Activated CD8-positive, alpha-beta T cell treated with anti-CD3 and anti-CD28 coated beads for 36 hours (primary cell): ENCODE measurements around the gene CHST11. TPM values are rescaled to one million over a fixed set of nuclear protein-coding genes. Genes with fewer than 3 reads are reported as not detected.

ENCODE experiments used
- ATAC-seq: fragments of 200-7000 bp; cut with Tn5 transposase; one replicate; pipeline ENCODE4 v1.10.0; 2021; ENCODE audit warnings: mild to moderate bottlenecking, moderate library complexity
- CTCF ChIA-PET: fragments of 350-600 bp; sonication (Branson Sonifier 250); formaldehyde crosslinking; loops from one replicate; lab custom pipeline; 2021; ENCODE audit warnings: antibody characterized with exemption; lab: Charles Lee
- POLR2A ChIA-PET: fragments of 350-600 bp; sonication (Branson Sonifier 250); formaldehyde crosslinking; loops from one replicate; lab custom pipeline; 2021; ENCODE audit warnings: antibody characterized with exemption; lab: Charles Lee
- DNase-seq: peaks from one replicate; pipeline ENCODE4 v3.0.0-alpha.2; 2020
- H3K27ac Mint-ChIP-seq: one replicate; pipeline ENCODE4 v1.8.0; 2021; ENCODE audit warnings: mild to moderate bottlenecking, mixed read lengths
- H3K27me3 Mint-ChIP-seq: one replicate; pipeline ENCODE4 v1.8.0; 2021; ENCODE audit warnings: mixed read lengths
- H3K36me3 Mint-ChIP-seq: one replicate; pipeline ENCODE4 v1.8.0; 2021; ENCODE audit warnings: low read depth, mixed read lengths
- H3K4me1 Mint-ChIP-seq: one replicate; pipeline ENCODE4 v1.8.0; 2021; ENCODE audit warnings: low read depth, mixed read lengths
- H3K4me3 Mint-ChIP-seq: one replicate; pipeline ENCODE4 v1.8.0; 2021; ENCODE audit warnings: mild to moderate bottlenecking, moderate library complexity, mixed read lengths
- H3K9me3 Mint-ChIP-seq: one replicate; pipeline ENCODE4 v1.8.0; 2021; ENCODE audit warnings: mixed read lengths
- intact Hi-C: fragments of 100-400 bp; cut with micrococcal nuclease; formaldehyde crosslinking; loops from one replicate; pipeline ENCODE4 v1.10.0; 2022
- total RNA-seq, 2 experiments: library from RNA; stranded (reverse); gene quantifications; one replicate each; pipeline ENCODE4 v1.2.3, GENCODE V29; 2021
- TF ChIP-seq, protein P1 (sequence below): fragments of 200-600 bp; IDR thresholded peaks from one replicate; pipeline ENCODE4 v1.8.0; 2022; ENCODE audit warnings: antibody characterized with exemption, mild to moderate bottlenecking

The CHST11 gene
- total RNA-seq, 2 experiments from 2014 or later: 30.9 to 33.9 TPM

DNA sequence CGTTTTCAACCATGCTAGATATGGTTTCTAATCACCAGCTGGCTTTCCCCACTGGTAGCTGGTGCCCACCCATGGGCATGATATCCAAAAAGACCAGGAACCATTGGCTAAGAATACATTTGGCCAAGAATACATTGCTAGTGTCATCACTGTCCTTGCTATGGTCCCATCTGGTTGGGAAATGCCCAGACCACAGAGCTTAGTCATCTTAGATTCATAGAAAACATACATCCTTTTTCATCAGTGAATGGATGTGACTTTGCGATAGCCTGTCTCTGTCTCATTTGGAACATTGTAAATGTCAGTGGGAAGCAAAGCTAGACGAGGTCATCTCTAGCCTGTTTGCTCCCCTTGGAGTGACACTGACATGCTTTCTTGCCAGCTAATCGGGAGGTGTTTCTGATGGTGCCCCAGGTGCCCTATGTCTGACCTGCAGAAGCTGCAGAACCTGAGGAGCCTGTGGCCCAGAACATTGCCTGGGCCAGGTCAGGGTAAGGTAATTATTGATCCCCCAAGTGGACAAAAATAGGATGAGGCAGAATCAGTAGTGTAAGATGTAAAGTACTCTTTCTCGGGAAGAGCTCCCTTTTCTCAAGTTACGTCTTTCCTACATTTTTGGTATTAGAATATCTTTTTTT, 306.5 kb downstream of the CHST11 start:
- DNase-seq (peak; percentile 64), ATAC-seq (peak; percentile 81)
- intact Hi-C loops: no loop called here
- Mint-ChIP-seq H3K27ac (peak overlapping the region; percentile 3), H3K9me3 (no peaks in the 10 kb centered on the region), H3K4me3 (no peak overlapping the region), H3K27me3 (no peaks in the 10 kb centered on the region), H3K36me3 (peaks cover 5% of the 10 kb centered on the region), H3K4me1 (peaks cover 23% of the 10 kb centered on the region)
- TF ChIP-seq, protein P1, sequence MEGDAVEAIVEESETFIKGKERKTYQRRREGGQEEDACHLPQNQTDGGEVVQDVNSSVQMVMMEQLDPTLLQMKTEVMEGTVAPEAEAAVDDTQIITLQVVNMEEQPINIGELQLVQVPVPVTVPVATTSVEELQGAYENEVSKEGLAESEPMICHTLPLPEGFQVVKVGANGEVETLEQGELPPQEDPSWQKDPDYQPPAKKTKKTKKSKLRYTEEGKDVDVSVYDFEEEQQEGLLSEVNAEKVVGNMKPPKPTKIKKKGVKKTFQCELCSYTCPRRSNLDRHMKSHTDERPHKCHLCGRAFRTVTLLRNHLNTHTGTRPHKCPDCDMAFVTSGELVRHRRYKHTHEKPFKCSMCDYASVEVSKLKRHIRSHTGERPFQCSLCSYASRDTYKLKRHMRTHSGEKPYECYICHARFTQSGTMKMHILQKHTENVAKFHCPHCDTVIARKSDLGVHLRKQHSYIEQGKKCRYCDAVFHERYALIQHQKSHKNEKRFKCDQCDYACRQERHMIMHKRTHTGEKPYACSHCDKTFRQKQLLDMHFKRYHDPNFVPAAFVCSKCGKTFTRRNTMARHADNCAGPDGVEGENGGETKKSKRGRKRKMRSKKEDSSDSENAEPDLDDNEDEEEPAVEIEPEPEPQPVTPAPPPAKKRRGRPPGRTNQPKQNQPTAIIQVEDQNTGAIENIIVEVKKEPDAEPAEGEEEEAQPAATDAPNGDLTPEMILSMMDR: no peak
- ChIA-PET POLR2A (interaction anchor here (1.0 kb wide), 1 partner anchor 304 kb away, joined by 3 read pairs; no protein-coding TSS in a partner anchor), CTCF (interaction anchor here (0.9 to 2.0 kb wide), 4 partner anchors 11 to 27 kb away, joined by 3 to 6 read pairs (median 3); no protein-coding TSS in a partner anchor)

DNA sequence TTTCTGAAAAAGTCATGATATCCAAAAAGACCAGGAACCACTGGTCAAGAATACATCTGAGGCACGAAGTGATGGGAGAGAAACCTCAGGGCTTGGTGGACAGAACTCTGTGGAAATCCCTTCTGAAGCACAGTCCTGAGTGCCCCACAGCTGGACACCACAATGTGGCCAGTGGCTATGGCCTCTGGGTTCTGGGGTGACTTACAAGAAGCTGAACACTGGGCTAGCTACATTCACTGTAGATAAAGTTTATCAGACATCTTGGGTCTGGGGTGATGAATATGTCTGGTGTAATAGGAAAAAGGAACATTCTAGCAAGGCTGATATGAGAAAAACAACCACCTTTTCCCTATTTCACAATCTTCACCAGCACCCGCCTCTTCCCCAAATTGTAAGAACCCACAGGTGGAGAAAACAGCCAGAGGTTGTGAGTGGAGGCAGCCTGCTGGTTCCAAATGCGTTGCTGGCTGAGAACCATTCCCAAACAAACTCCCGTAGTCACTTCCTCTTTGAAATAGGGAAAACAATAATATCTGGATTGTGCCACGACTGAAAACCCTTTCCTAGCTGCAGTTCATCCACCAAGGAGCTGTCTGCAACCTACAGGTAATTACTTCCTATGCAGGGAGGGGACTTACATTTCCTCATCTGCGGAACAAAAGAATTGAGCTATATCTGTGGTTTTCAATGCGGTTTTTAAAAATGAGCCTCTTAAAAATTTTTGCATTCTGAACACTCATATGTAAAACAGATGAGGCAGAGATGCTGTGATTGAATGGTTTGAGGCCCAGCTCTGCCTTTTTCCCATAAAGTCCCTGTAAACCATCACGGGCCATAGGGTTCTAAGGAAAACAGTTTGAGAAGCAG, 307.7 kb downstream of the CHST11 start:
- POLR2A ChIA-PET: interaction anchor here (0.5 to 1.0 kb wide), 3 partner anchors 67 to 306 kb away, joined by 3 read pairs; no protein-coding TSS in a partner anchor
- peak; percentile 15 for ATAC-seq
- no peaks in the 10 kb centered on the region for H3K9me3 Mint-ChIP-seq
- H3K36me3 Mint-ChIP-seq: no peaks in the 10 kb centered on the region
- peaks cover 23% of the 10 kb centered on the region for H3K4me1 Mint-ChIP-seq
- no peak overlapping the region for H3K4me3 Mint-ChIP-seq
- TF ChIP-seq, protein P1: no peak
- CTCF ChIA-PET: interaction anchor here (1.2 to 2.0 kb wide), 2 partner anchors 17 to 26 kb away, joined by 3 to 6 read pairs; no protein-coding TSS in a partner anchor
- H3K27me3 Mint-ChIP-seq: no peaks in the 10 kb centered on the region
- H3K27ac Mint-ChIP-seq: no peak overlapping the region
- intact Hi-C loops: no loop called here
- DNase-seq: peak; percentile 16

DNA sequence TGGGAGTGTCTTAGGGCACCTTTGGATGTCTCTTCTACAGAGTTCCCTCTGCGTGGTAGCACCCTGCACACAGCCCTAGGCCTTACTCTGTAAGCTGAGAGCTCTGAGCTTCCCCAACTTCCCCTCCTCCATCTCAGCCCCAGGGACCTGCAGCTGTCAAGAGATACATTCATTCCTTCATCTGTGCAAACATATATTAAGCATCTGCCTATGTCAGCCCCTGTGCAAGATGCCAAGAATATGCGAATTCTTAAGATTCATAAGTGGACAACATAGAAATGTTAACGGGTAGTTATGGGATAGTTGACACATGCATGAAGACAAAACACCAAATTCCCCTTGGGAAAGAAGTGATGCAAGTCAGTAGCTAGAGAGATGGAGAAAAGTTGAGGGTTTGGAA, 310.5 kb downstream of the CHST11 start:
- TF ChIP-seq, protein P1: no peak
- Mint-ChIP-seq H3K4me3 (no peak overlapping the region), H3K9me3 (no peaks in the 10 kb centered on the region), H3K36me3 (no peaks in the 10 kb centered on the region), H3K27me3 (no peaks in the 10 kb centered on the region), H3K27ac (no peak overlapping the region), H3K4me1 (peaks cover 23% of the 10 kb centered on the region)
- DNase-seq (no peak), ATAC-seq (no peak)
- ChIA-PET CTCF (interaction anchor here (1.7 kb wide), 1 partner anchor 23 kb away, joined by 5 read pairs; no protein-coding TSS in a partner anchor), POLR2A (no interaction called here)
- intact Hi-C loops: no loop called here

DNA sequence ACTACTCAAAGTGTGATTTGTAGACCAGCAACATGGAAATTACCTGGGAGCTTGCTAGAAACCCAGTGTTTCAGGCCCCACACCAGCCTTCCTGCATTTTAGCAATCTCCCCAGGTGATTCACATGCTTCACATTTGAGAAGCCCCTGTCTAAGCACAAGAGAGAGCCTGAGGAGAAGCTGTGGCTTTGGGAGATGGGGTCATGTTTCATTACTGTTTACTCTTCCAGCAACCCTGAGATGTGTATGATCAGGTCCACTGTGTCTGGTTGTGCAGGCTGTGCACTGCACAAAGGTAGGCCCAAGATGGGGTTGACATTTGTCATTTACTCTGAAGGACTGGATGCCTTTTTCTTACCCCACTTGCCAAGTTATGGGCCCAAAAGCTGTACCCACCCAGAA, 311.3 kb downstream of the CHST11 start:
- no peak for DNase-seq
- intact Hi-C loops: no loop called here
- POLR2A ChIA-PET: no interaction called here
- CTCF ChIA-PET: interaction anchor here (0.9 to 1.5 kb wide), 3 partner anchors 11 to 94 kb away, joined by 3 to 5 read pairs (median 3); no protein-coding TSS in a partner anchor
- TF ChIP-seq, protein P1: no peak
- H3K9me3 Mint-ChIP-seq: peaks cover 4% of the 10 kb centered on the region
- H3K4me1 Mint-ChIP-seq: peaks cover 20% of the 10 kb centered on the region
- H3K27me3 Mint-ChIP-seq: no peaks in the 10 kb centered on the region
- H3K36me3 Mint-ChIP-seq: no peaks in the 10 kb centered on the region
- ATAC-seq: no peak
- H3K4me3 Mint-ChIP-seq: no peak overlapping the region
- no peak overlapping the region for H3K27ac Mint-ChIP-seq
